Type B pancreatic cell (in vitro differentiated cells): ENCODE results near the gene PSMB3. TPM values are rescaled to one million over a fixed set of nuclear protein-coding genes. Genes with fewer than 3 reads are reported as not detected.

ENCODE experiments used
- DNase-seq: peaks from one replicate; pipeline ENCODE4 v3.0.0; 2021; ENCODE audit warnings: mixed read lengths; ENCODE audit not compliant: unreplicated experiment; ENCODE audit errors: extremely low spot score
- H3K27ac Mint-ChIP-seq: 2 replicates; pipeline ENCODE4 v1.8.0; 2021; ENCODE audit warnings: mild to moderate bottlenecking, mixed read lengths
- H3K27me3 Mint-ChIP-seq: 2 replicates; pipeline ENCODE4 v1.8.0; 2021; ENCODE audit warnings: mixed read lengths
- H3K36me3 Mint-ChIP-seq: 2 replicates; pipeline ENCODE4 v1.8.0; 2021; ENCODE audit warnings: mixed read lengths
- H3K4me1 Mint-ChIP-seq: one replicate; pipeline ENCODE4 v1.8.0; 2021; ENCODE audit warnings: mixed read lengths; ENCODE audit not compliant: unreplicated experiment
- H3K4me3 Mint-ChIP-seq: 2 replicates; pipeline ENCODE4 v1.8.0; 2021; ENCODE audit warnings: mild to moderate bottlenecking, mixed read lengths
- H3K9me3 Mint-ChIP-seq: 2 replicates; pipeline ENCODE4 v1.8.0; 2021; ENCODE audit warnings: mixed read lengths
- CTCF ChIP-seq: fragments of 200-600 bp; sonication (generic); conservative IDR thresholded peaks from 2 replicates; pipeline ENCODE4 v1.5.0; 2021; ENCODE audit warnings: antibody characterized with exemption, mild to moderate bottlenecking
- total RNA-seq: library from RNA; stranded (reverse); gene quantifications from 2 replicates; pipeline ENCODE4 v1.2.1, GENCODE V29; 2021; ENCODE audit warnings: low replicate concordance

Gene PSMB3
- total RNA-seq, 1 donor from 2014 or later: 149 TPM

- Mint-ChIP-seq H3K4me1 (peaks cover 16% of the 10 kb centered on the region), H3K27me3 (peaks cover 3% of the 10 kb centered on the region), H3K9me3 (no peaks in the 10 kb centered on the region), H3K36me3 (no peaks in the 10 kb centered on the region), H3K27ac (peak overlapping the region; percentile 90), H3K4me3 (peak overlapping the region; percentile 74)
- TF ChIP-seq CTCF: no peak
- no peak for DNase-seq
Measured at GRCh38 chr17:38727736-38728135, 24.8 kb upstream of the PSMB3 start.

- H3K27ac Mint-ChIP-seq: peak overlapping the region; percentile 90
- H3K27me3 Mint-ChIP-seq: peaks cover 3% of the 10 kb centered on the region
Measured at GRCh38 chr17:38728290-38728831, 24.2 kb upstream of the PSMB3 start.

GRCh38 chr17:38729368-38729885 lies 23.1 kb upstream of the PSMB3 start:
- no peak for TF ChIP-seq CTCF
- Mint-ChIP-seq H3K27ac (peak overlapping the region; percentile 53), H3K36me3 (no peaks in the 10 kb centered on the region), H3K27me3 (peaks cover 3% of the 10 kb centered on the region), H3K4me1 (peaks cover 27% of the 10 kb centered on the region), H3K9me3 (no peaks in the 10 kb centered on the region), H3K4me3 (peak overlapping the region; percentile 82)
- no peak for DNase-seq

More at GRCh38 chr17:38728290-38728831, 24.2 kb upstream of the PSMB3 start:
- H3K9me3 Mint-ChIP-seq: no peaks in the 10 kb centered on the region
- H3K36me3 Mint-ChIP-seq: no peaks in the 10 kb centered on the region
- no peak for TF ChIP-seq CTCF
- DNase-seq: no peak
- H3K4me1 Mint-ChIP-seq: peaks cover 21% of the 10 kb centered on the region
- peak overlapping the region; percentile 76 for H3K4me3 Mint-ChIP-seq

- peak; percentile 87 for TF ChIP-seq CTCF
- peak within 1 kb of the TSS; percentile 95 for H3K27ac Mint-ChIP-seq
- peak within 1 kb of the TSS; percentile 99 for H3K4me3 Mint-ChIP-seq
- DNase-seq: peak; percentile 87
- peaks cover 3% of the 10 kb centered on the region for H3K27me3 Mint-ChIP-seq
- H3K9me3 Mint-ChIP-seq: no peaks in the 10 kb centered on the region
- H3K36me3 Mint-ChIP-seq: no peaks in the 10 kb centered on the region
- H3K4me1 Mint-ChIP-seq: peaks cover 29% of the 10 kb centered on the region
Measured at GRCh38 chr17:38729886-38730525, 22.5 kb upstream of the PSMB3 start, which contains the start of gene CISD3. CISD3 (plus strand) TSS chr17:38730341; CDS start chr17:38730359, 18 bp downstream.

GRCh38 chr17:38730526-38731379 lies 21.8 kb upstream of the PSMB3 start:
- no peak for TF ChIP-seq CTCF
- Mint-ChIP-seq H3K4me3 (peak overlapping the region; percentile 99), H3K36me3 (no peaks in the 10 kb centered on the region), H3K9me3 (no peaks in the 10 kb centered on the region), H3K27me3 (peaks cover 3% of the 10 kb centered on the region), H3K27ac (peak overlapping the region; percentile 95), H3K4me1 (peaks cover 29% of the 10 kb centered on the region)
- DNase-seq: no peak
